ENCODE results near the gene UGT1A8. TPM values are rescaled to one million over a fixed set of nuclear protein-coding genes. Genes with fewer than 3 reads are reported as not detected.

The UGT1A8 gene
- total RNA-seq, 1 donor from 2014 or later, result not detected

DNA sequence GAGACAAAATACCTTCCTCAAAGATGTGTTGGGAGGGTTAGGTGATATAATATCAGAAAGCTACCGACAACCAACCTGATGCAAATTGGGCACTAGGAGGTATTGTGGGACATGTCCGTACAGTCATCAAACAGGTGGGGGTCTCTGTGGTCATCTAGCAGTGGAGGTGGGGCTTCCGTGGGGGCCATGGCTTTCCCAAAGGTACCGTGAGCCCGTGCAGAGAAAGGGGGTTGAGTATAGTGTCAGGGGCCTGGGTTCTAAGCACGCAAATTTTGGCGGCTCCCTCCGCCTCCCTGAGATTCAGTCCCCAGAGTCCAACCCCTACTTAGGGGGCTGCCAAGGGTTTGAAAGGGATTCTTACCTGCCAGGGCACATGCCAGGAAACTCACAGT, 204.3 kb downstream of the UGT1A8 start:
- DNase-seq, result no peak
- Mint-ChIP-seq H3K4me3 (ENCODE audit: unreplicated experiment) (no peak overlapping the region), H3K36me3 (ENCODE audit: unreplicated experiment) (no peaks in the 10 kb centered on the region), H3K9me3 (ENCODE audit: unreplicated experiment) (peaks cover 4% of the 10 kb centered on the region), H3K27me3 (ENCODE audit: unreplicated experiment) (peaks cover 7% of the 10 kb centered on the region), H3K4me1 (ENCODE audit: low read depth, unreplicated experiment) (peaks cover under 1% of the 10 kb centered on the region), H3K27ac (ENCODE audit: unreplicated experiment) (no peak overlapping the region)
- TF ChIP-seq, protein P1, sequence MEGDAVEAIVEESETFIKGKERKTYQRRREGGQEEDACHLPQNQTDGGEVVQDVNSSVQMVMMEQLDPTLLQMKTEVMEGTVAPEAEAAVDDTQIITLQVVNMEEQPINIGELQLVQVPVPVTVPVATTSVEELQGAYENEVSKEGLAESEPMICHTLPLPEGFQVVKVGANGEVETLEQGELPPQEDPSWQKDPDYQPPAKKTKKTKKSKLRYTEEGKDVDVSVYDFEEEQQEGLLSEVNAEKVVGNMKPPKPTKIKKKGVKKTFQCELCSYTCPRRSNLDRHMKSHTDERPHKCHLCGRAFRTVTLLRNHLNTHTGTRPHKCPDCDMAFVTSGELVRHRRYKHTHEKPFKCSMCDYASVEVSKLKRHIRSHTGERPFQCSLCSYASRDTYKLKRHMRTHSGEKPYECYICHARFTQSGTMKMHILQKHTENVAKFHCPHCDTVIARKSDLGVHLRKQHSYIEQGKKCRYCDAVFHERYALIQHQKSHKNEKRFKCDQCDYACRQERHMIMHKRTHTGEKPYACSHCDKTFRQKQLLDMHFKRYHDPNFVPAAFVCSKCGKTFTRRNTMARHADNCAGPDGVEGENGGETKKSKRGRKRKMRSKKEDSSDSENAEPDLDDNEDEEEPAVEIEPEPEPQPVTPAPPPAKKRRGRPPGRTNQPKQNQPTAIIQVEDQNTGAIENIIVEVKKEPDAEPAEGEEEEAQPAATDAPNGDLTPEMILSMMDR (IDR thresholded peaks at IDR 0.05; ENCODE audit: partially characterized antibody, unreplicated experiment), result no peak

DNA sequence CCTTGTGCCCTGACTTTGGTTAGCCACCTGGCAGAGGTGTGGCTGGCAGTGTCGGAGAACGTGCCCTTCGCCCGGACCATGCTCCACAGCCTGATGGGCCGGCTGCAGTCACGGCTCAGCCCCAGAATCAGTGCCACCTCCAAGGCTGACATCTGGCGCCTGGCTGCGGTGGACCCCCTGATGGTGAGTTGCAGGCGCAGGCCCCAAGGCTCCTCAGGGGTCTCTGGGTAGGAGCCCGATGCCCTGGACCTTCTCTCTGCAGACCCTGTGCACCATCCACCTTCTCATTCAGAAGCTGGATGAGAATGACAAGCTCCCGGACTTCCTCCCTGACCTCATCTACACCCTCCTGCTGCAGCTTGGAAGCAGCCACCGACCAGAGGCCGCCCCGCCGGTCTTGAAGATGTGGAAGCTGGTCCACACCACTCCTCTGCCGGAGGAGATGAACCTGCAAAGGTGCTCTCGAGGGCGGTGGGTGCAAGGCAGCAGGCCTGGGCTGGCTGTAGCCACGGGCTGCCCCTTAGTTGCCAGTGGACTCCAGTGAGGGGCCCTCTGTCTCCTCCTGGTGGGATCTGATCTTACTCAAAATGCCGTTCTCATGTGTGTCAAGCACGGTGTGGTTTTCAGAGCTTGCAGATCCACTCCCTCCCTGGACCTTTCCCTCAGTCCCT, 204.8 kb downstream of the UGT1A8 start:
- no peaks in the 10 kb centered on the region for H3K36me3 Mint-ChIP-seq (ENCODE audit: unreplicated experiment)
- H3K9me3 Mint-ChIP-seq (ENCODE audit: unreplicated experiment), result peaks cover 4% of the 10 kb centered on the region
- H3K27ac Mint-ChIP-seq (ENCODE audit: unreplicated experiment), result no peak overlapping the region
- H3K27me3 Mint-ChIP-seq (ENCODE audit: unreplicated experiment), result peaks cover 7% of the 10 kb centered on the region
- TF ChIP-seq, protein P1 (IDR thresholded peaks at IDR 0.05; ENCODE audit: partially characterized antibody, unreplicated experiment), result no peak
- H3K4me1 Mint-ChIP-seq (ENCODE audit: low read depth, unreplicated experiment), result no peaks in the 10 kb centered on the region
- no peak overlapping the region for H3K4me3 Mint-ChIP-seq (ENCODE audit: unreplicated experiment)
- DNase-seq, result no peak

Other genes starting within 250 kb of the UGT1A8 start
- gene USP40, start 50.9 kb upstream of the UGT1A8 start, total RNA-seq (ENCODE audit: unreplicated experiment), result 21.8 TPM
- not detected for gene UGT1A10, start 18.8 kb downstream of the UGT1A8 start, total RNA-seq (ENCODE audit: unreplicated experiment)
- not detected for gene UGT1A9, start 54.3 kb downstream of the UGT1A8 start, total RNA-seq (ENCODE audit: unreplicated experiment)
- not detected for gene UGT1A7, start 64.3 kb downstream of the UGT1A8 start, total RNA-seq (ENCODE audit: unreplicated experiment)
- not detected for gene UGT1A6, start 75.3 kb downstream of the UGT1A8 start, total RNA-seq (ENCODE audit: unreplicated experiment)
- gene UGT1A5, start 95.3 kb downstream of the UGT1A8 start, total RNA-seq (ENCODE audit: unreplicated experiment), result not detected
- not detected for gene UGT1A4, start 101.1 kb downstream of the UGT1A8 start, total RNA-seq (ENCODE audit: unreplicated experiment)
- not detected for gene UGT1A3, start 111.4 kb downstream of the UGT1A8 start, total RNA-seq (ENCODE audit: unreplicated experiment)
- gene UGT1A1, start 142.6 kb downstream of the UGT1A8 start, total RNA-seq (ENCODE audit: unreplicated experiment), result not detected
- gene MROH2A, start 160.7 kb downstream of the UGT1A8 start, total RNA-seq (ENCODE audit: unreplicated experiment), result not detected
- 6.9 TPM for gene HJURP, start 236.9 kb downstream of the UGT1A8 start, total RNA-seq (ENCODE audit: unreplicated experiment)

Measured in glutamatergic neuron (in vitro differentiated cells).